ENCODE measurements around the gene ITPRIPL2. TPM values are rescaled to one million over a fixed set of nuclear protein-coding genes. Genes with fewer than 3 reads are reported as not detected.

Gene ITPRIPL2
- total RNA-seq, 1 experiment from 2014 or later = 5.3 TPM

- peak; percentile 97; the same call in 1 of the 2 replicates for TF ChIP-seq KAT7 (CRISPR knock-in tag; IDR thresholded peaks at IDR 0.05; ENCODE audit: borderline replicate concordance)
- TF ChIP-seq NFE2L1 (CRISPR knock-in tag; IDR thresholded peaks at IDR 0.05) = peak; percentile 98
- TF ChIP-seq USF1 (CRISPR knock-in tag; IDR thresholded peaks at IDR 0.05) = peak; percentile 89
- peak; percentile 73; the same call in 1 of the 2 replicates for TF ChIP-seq NR3C1 (CRISPR knock-in tag; conservative IDR thresholded peaks at IDR 0.05; ENCODE audit: low read depth)
- peak; percentile 83; the same call in 1 of the 2 replicates for TF ChIP-seq AFF4 (CRISPR knock-in tag; IDR thresholded peaks at IDR 0.05; ENCODE audit: borderline replicate concordance)
- 0 out of 2 replicates have a peak, but pooled peaks have one; percentile 60 for TF ChIP-seq ZNF532 (CRISPR knock-in tag; IDR thresholded peaks at IDR 0.05; ENCODE audit: borderline replicate concordance)
- TF ChIP-seq FOXP4 (CRISPR knock-in tag; IDR thresholded peaks at IDR 0.05) = peak; percentile 99
- no peak for TF ChIP-seq ZMAT4 (CRISPR knock-in tag; IDR thresholded peaks at IDR 0.05)
- TF ChIP-seq ATF2 (CRISPR knock-in tag; IDR thresholded peaks at IDR 0.05; ENCODE audit: borderline replicate concordance, low read depth) = peak; percentile 81
- TF ChIP-seq OVOL2 (CRISPR knock-in tag; IDR thresholded peaks at IDR 0.05; ENCODE audit: borderline replicate concordance) = no peak
- TF ChIP-seq TEAD4 (CRISPR knock-in tag; IDR thresholded peaks at IDR 0.05) = peak; percentile 94
- peak; percentile 83; the same call in 1 of the 2 replicates for TF ChIP-seq NR1H2 (CRISPR knock-in tag; IDR thresholded peaks at IDR 0.05)
- peak; percentile 71; the same call in 1 of the 2 replicates for TF ChIP-seq ZNF263 (CRISPR knock-in tag; IDR thresholded peaks at IDR 0.05; ENCODE audit: low read depth)
- TF ChIP-seq NR2C2 (CRISPR knock-in tag; IDR thresholded peaks at IDR 0.05) = peak; percentile 85
- TF ChIP-seq ZNF138 (CRISPR knock-in tag; conservative IDR thresholded peaks at IDR 0.05) = peak; percentile 91; the same call in 1 of the 2 replicates
- TF ChIP-seq JAZF1 (CRISPR knock-in tag; IDR thresholded peaks at IDR 0.05) = no peak
- no peak for TF ChIP-seq CBFB (CRISPR knock-in tag; IDR thresholded peaks at IDR 0.05; ENCODE audit: low read depth)
- peak; percentile 98 for TF ChIP-seq ZNF281 (CRISPR knock-in tag; IDR thresholded peaks at IDR 0.05)
- TF ChIP-seq RORB (CRISPR knock-in tag; IDR thresholded peaks at IDR 0.05) = no peak
- no peak for TF ChIP-seq CTCF (IDR thresholded peaks at IDR 0.05)
These were observed 789 bp downstream of the ITPRIPL2 start (continued) for GRCh38 chr16:19114359-19115147.

Measured in WTC11 (cell line).